ENCODE measurements around the gene IL5RA. TPM values are rescaled to one million over a fixed set of nuclear protein-coding genes. Genes with fewer than 3 reads are reported as not detected.
A peak's percentile ranks its signal among the peaks of the same experiment; 100 is the strongest.

Gene IL5RA
- total and polyA plus RNA-seq, 10 donors, result 0.06 to 3.2 (median 1.3) TPM

GRCh38 chr3:3084890-3085289, 25.3 kb downstream of the IL5RA start:
- Histone ChIP-seq H3K4me1 (peaks cover 0 to 36% (median 7%) of the 10 kb centered on the region in 6 donors), H3K27ac (no peak overlapping the region), H3K27me3 (replicated peaks in 1 of 7) (no peaks in the 10 kb centered on the region), H3K4me3 (no peak overlapping the region), H3K9me3 (no peaks in the 10 kb centered on the region), H3K36me3 (no peaks in the 10 kb centered on the region)
- no peak for TF ChIP-seq POLR2A (IDR thresholded peaks at IDR 0.05)
- no peak for TF ChIP-seq POLR2AphosphoS5 (IDR thresholded peaks at IDR 0.05)
- TF ChIP-seq, protein P1, sequence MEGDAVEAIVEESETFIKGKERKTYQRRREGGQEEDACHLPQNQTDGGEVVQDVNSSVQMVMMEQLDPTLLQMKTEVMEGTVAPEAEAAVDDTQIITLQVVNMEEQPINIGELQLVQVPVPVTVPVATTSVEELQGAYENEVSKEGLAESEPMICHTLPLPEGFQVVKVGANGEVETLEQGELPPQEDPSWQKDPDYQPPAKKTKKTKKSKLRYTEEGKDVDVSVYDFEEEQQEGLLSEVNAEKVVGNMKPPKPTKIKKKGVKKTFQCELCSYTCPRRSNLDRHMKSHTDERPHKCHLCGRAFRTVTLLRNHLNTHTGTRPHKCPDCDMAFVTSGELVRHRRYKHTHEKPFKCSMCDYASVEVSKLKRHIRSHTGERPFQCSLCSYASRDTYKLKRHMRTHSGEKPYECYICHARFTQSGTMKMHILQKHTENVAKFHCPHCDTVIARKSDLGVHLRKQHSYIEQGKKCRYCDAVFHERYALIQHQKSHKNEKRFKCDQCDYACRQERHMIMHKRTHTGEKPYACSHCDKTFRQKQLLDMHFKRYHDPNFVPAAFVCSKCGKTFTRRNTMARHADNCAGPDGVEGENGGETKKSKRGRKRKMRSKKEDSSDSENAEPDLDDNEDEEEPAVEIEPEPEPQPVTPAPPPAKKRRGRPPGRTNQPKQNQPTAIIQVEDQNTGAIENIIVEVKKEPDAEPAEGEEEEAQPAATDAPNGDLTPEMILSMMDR (IDR thresholded peaks at IDR 0.05 in 8 of 11, conservative IDR thresholded peaks at IDR 0.05 in 3 of 11), result no peak
- no peak for DNase-seq
- intact Hi-C loops (cut with DNase I; ENCODE audit: low total_unique reads), result no loop called here
- 68 to 84% (median 81%) methylated on average over 3 of the region's 3 CpGs for WGBS, 5 donors

DNA sequence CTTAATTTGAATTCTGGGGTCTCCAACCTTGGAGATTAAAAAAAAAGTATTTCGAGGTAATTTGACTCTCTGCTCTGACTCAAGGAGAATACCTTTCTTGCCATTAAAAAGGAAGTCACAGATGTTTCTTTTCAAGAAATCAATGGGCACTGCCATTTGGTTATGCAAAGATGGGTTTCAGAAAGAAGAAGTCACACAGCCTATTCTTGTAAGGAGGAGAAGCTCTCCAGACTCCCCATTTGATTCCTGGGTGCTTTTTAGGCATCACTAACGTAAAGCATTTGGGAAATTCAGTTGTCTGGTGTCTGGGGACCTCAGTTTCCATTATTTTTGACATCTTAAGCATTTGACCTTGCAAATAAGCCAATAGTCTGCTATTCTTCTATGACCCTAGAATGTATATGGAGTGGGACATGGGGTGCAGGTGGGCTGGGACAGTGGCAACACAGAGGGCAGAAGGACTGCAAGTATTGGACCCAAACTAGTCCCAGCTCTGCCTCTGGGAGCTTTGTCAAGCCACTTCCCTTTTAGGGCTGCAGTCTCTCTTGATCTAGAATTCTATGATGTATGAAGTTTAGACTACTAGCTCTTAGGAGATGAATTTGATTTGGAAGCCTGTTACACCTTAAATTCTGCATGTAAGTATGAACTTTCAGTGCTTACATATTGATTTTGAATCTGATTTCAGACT, 27.8 kb downstream of the IL5RA start:
- Histone ChIP-seq H3K9me3 (no peaks in the 10 kb centered on the region), H3K4me3 (no peak overlapping the region), H3K36me3 (no peaks in the 10 kb centered on the region), H3K27me3 (replicated peaks in 1 of 7) (no peaks in the 10 kb centered on the region), H3K4me1 (peaks cover 0 to 22% (median 6%) of the 10 kb centered on the region in 6 donors), H3K27ac (peak overlapping the region in 3 of 8 donors; percentile 29 to 57 (median 37))
- TF ChIP-seq, protein P1 (IDR thresholded peaks at IDR 0.05 in 8 of 11, conservative IDR thresholded peaks at IDR 0.05 in 3 of 11), result no peak
- TF ChIP-seq POLR2AphosphoS5 (IDR thresholded peaks at IDR 0.05) (no peak), POLR2A (IDR thresholded peaks at IDR 0.05) (no peak)
- WGBS, 5 donors, result 41 to 52% (median 50%) methylated on average over 2 of the region's 2 CpGs
- DNase-seq, result no peak
- intact Hi-C loops (cut with DNase I; ENCODE audit: low total_unique reads), result no loop called here

GRCh38 chr3:3081381-3082233, 28.6 kb downstream of the IL5RA start:
- H3K36me3 ChIP-seq, result no peaks in the 10 kb centered on the region
- H3K27ac ChIP-seq, result peak overlapping the region in 3 of 8 donors; percentile 29 to 57 (median 37)
- WGBS, 5 donors, result 58 to 79% (median 66%) methylated on average over 9 of the region's 9 CpGs
- no peaks in the 10 kb centered on the region for H3K27me3 ChIP-seq (replicated peaks in 1 of 7)
- TF ChIP-seq POLR2A (IDR thresholded peaks at IDR 0.05), result no peak
- TF ChIP-seq, protein P1 (IDR thresholded peaks at IDR 0.05 in 8 of 11, conservative IDR thresholded peaks at IDR 0.05 in 3 of 11), result no peak
- H3K4me3 ChIP-seq, result no peak overlapping the region
- no peaks in the 10 kb centered on the region for H3K9me3 ChIP-seq
- peaks cover 0 to 22% (median 6%) of the 10 kb centered on the region in 6 donors for H3K4me1 ChIP-seq
- DNase-seq, result no peak
- intact Hi-C loops (cut with DNase I; ENCODE audit: low total_unique reads), result no loop called here

- Histone ChIP-seq H3K4me3 (no peak overlapping the region), H3K27ac (no peak overlapping the region), H3K27me3 (replicated peaks in 1 of 7) (no peaks in the 10 kb centered on the region), H3K36me3 (no peaks in the 10 kb centered on the region), H3K9me3 (no peaks in the 10 kb centered on the region), H3K4me1 (peaks cover 0 to 22% (median 6%) of the 10 kb centered on the region in 6 donors)
- 71 to 85% (median 76%) methylated on average over 5 of the region's 5 CpGs for WGBS, 5 donors
- intact Hi-C loops (cut with DNase I; ENCODE audit: low total_unique reads), result no loop called here
- DNase-seq, result no peak
- TF ChIP-seq POLR2A (IDR thresholded peaks at IDR 0.05) (no peak), POLR2AphosphoS5 (IDR thresholded peaks at IDR 0.05) (no peak)
- TF ChIP-seq, protein P1 (IDR thresholded peaks at IDR 0.05 in 8 of 11, conservative IDR thresholded peaks at IDR 0.05 in 3 of 11), result no peak
Measured at GRCh38 chr3:3080309-3080708, 29.9 kb downstream of the IL5RA start.

Data from spleen (tissue), 11 donors.